A673 (cell line): Measurements from ENCODE around the gene UAP1L1. TPM values are rescaled to one million over a fixed set of nuclear protein-coding genes. Genes with fewer than 3 reads are reported as not detected.

Experiments
- BruUV-seq: library from RNA; stranded (reverse); fragments of 400-500 nt; replicated peaks from 2 replicates; lab custom pipeline; 2021; lab: Mats Ljungman, UMichigan
- CTCF ChIA-PET: fragments of 300-600 bp; sonication (Branson Sonifier 250); formaldehyde crosslinking; loops from one replicate; lab custom pipeline; 2022; ENCODE audit warnings: antibody characterized with exemption; lab: Charles Lee
- POLR2A ChIA-PET: fragments of 300-600 bp; sonication (Branson Sonifier 250); formaldehyde crosslinking; loops from one replicate; lab custom pipeline; 2022; ENCODE audit warnings: antibody characterized with exemption; ENCODE audit not compliant: low non-redundant PET; lab: Charles Lee
- DNase-seq: peaks from one replicate; pipeline ENCODE4 v3.0.0-alpha.2; 2015; ENCODE audit warnings: low spot score
- H3K27ac ChIP-seq: fragments of 200-600 bp; sonication (generic); 2 replicates; pipeline ENCODE4 v1.5.1; 2016; ENCODE audit warnings: mixed run types, low read depth, mild to moderate bottlenecking, mixed read lengths, antibody characterized with exemption, low read length; ENCODE audit not compliant: poor library complexity, severe bottlenecking
- H3K27me3 ChIP-seq: fragments of 200-600 bp; sonication (generic); replicated peaks from 2 replicates; pipeline ENCODE4 v1.6.1; 2017; ENCODE audit warnings: mixed run types, low read depth, mild to moderate bottlenecking, mixed read lengths, antibody characterized with exemption, low read length; ENCODE audit not compliant: insufficient read depth, poor library complexity
- H3K36me3 ChIP-seq: fragments of 200-600 bp; sonication (generic); 2 replicates; pipeline ENCODE4 v1.6.1; 2016; ENCODE audit warnings: mixed run types, mild to moderate bottlenecking, mixed read lengths, antibody characterized with exemption, low read length; ENCODE audit not compliant: insufficient read depth, poor library complexity, severe bottlenecking
- H3K4me1 ChIP-seq: fragments of 200-600 bp; sonication (generic); 2 replicates; pipeline ENCODE4 v1.6.1; 2017; ENCODE audit warnings: mixed run types, mild to moderate bottlenecking, mixed read lengths, antibody characterized with exemption, low read length; ENCODE audit not compliant: insufficient read depth, poor library complexity, severe bottlenecking
- H3K4me3 ChIP-seq: fragments of 200-600 bp; sonication (generic); 2 replicates; pipeline ENCODE4 v1.5.1; 2016; ENCODE audit warnings: low read depth, mixed run types, mild to moderate bottlenecking, mixed read lengths, low read length; ENCODE audit not compliant: poor library complexity, severe bottlenecking
- H3K9me3 ChIP-seq: fragments of 200-600 bp; sonication (generic); 2 replicates; pipeline ENCODE4 v1.6.1; 2016; ENCODE audit warnings: mixed run types, low read depth, mild to moderate bottlenecking, mixed read lengths, antibody characterized with exemption, low read length; ENCODE audit not compliant: poor library complexity, severe bottlenecking
- EZH2 ChIP-seq: fragments of 200-600 bp; sonication (generic); IDR thresholded peaks from 2 replicates; pipeline ENCODE4 v1.6.1; 2017; ENCODE audit warnings: borderline replicate concordance, low read depth, mild to moderate bottlenecking, mixed read lengths, antibody characterized with exemption, low read length; ENCODE audit not compliant: poor library complexity, severe bottlenecking
- intact Hi-C: fragments of 100-400 bp; cut with micrococcal nuclease; formaldehyde crosslinking; loops from one replicate; pipeline ENCODE4 v1.10.0; 2022; ENCODE audit not compliant: unreplicated experiment
- total RNA-seq: library from RNA; stranded (reverse); gene quantifications from 2 replicates; pipeline ENCODE4 v1.2.3, GENCODE V29; 2021
- TF ChIP-seq, protein P1 (sequence below): fragments of 300-800, 200-600 bp; sonication (generic); conservative IDR thresholded peaks from 2 replicates; pipeline ENCODE4 v1.5.1; 2017; ENCODE audit warnings: low read depth, mild to moderate bottlenecking, antibody characterized with exemption, low read length, moderate library complexity, mixed read lengths

Gene UAP1L1
- total RNA-seq, 1 experiment from 2014 or later, result 11.2 TPM

GRCh38 chr9:137095664-137096517 is 18.6 kb downstream of the UAP1L1 start:
- DNase-seq, result no peak
- Histone ChIP-seq H3K27me3 (no peaks in the 10 kb centered on the region), H3K4me1 (no peaks in the 10 kb centered on the region), H3K4me3 (no peak overlapping the region), H3K9me3 (no peaks in the 10 kb centered on the region), H3K36me3 (peaks cover 14% of the 10 kb centered on the region), H3K27ac (no peak overlapping the region)
- intact Hi-C loops, result no loop called here
- ChIA-PET POLR2A (no interaction called here), CTCF (no interaction called here)
- BruUV-seq, result no TSS peak
- TF ChIP-seq, protein P1, sequence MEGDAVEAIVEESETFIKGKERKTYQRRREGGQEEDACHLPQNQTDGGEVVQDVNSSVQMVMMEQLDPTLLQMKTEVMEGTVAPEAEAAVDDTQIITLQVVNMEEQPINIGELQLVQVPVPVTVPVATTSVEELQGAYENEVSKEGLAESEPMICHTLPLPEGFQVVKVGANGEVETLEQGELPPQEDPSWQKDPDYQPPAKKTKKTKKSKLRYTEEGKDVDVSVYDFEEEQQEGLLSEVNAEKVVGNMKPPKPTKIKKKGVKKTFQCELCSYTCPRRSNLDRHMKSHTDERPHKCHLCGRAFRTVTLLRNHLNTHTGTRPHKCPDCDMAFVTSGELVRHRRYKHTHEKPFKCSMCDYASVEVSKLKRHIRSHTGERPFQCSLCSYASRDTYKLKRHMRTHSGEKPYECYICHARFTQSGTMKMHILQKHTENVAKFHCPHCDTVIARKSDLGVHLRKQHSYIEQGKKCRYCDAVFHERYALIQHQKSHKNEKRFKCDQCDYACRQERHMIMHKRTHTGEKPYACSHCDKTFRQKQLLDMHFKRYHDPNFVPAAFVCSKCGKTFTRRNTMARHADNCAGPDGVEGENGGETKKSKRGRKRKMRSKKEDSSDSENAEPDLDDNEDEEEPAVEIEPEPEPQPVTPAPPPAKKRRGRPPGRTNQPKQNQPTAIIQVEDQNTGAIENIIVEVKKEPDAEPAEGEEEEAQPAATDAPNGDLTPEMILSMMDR, result no peak
- no peak for TF ChIP-seq EZH2

DNA sequence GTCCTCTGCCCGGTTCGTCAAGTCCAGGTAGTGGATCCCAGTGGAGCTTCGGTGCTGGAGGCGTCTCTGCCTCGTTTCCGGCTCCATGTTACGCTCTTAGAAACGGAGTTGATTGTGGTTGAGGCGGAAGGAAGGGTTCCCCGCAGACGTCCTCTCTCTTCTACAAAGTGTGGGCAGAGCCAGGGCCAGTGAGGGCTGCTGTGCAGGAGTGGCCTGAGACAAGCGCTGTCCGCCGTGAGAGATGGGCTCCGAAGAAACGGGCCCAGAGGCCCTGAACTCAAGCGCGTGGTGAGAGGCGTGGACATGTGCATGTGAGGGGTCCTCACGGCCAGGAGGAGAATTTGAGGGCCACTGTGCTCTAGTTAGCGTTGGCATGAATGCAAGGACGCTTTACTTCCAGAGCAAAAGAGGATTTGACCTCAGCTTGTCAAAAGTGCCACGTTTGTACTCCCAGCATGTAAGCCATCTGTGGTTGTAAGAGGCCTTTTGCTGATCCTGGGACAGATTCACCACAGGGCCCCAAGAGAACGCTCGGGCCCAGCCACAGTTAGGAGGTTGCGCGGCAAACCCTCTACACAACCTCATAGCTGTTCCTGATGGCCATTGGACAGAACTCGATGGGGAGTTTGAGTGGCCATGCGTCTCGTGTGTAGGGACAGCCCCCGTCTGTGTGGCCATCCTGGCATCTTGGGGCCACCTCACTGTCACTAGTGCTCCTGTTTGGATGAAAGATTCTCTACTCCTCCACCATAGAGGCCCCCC is 19.6 kb downstream of the UAP1L1 start:
- TF ChIP-seq, protein P1, result no peak
- TF ChIP-seq EZH2, result no peak
- no peak for DNase-seq
- Histone ChIP-seq H3K27ac (no peak overlapping the region), H3K36me3 (peaks cover 25% of the 10 kb centered on the region), H3K27me3 (no peaks in the 10 kb centered on the region), H3K9me3 (peaks cover 1% of the 10 kb centered on the region), H3K4me3 (no peak overlapping the region), H3K4me1 (no peaks in the 10 kb centered on the region)
- intact Hi-C loops, result no loop called here
- BruUV-seq, result no TSS peak
- CTCF ChIA-PET, result no interaction called here
- POLR2A ChIA-PET, result no interaction called here

GRCh38 chr9:137097761-137098462 is 20.6 kb downstream of the UAP1L1 start:
- H3K4me3 ChIP-seq, result no peak overlapping the region
- ChIA-PET CTCF (no interaction called here), POLR2A (no interaction called here)
- H3K27ac ChIP-seq, result no peak overlapping the region
- peaks cover 10% of the 10 kb centered on the region for H3K9me3 ChIP-seq
- TF ChIP-seq, protein P1, result no peak
- TF ChIP-seq EZH2, result no peak
- peaks cover 35% of the 10 kb centered on the region for H3K36me3 ChIP-seq
- intact Hi-C loops, result no loop called here
- H3K27me3 ChIP-seq, result no peaks in the 10 kb centered on the region
- BruUV-seq, result no TSS peak
- no peak for DNase-seq
- H3K4me1 ChIP-seq, result no peaks in the 10 kb centered on the region
